GM04504 (cell line): ENCODE data around the gene ASMT.
"Not testable (repeated sequence)": the region's sequence is repeated elsewhere in the genome, so short reads cannot be mapped to it uniquely, and the experiment has no call there.

Experiments
- DNase-seq: peaks from one replicate; pipeline ENCODE4 v3.0.0-alpha.2; 2012; ENCODE audit warnings: low read depth

The ASMT gene, protein sequence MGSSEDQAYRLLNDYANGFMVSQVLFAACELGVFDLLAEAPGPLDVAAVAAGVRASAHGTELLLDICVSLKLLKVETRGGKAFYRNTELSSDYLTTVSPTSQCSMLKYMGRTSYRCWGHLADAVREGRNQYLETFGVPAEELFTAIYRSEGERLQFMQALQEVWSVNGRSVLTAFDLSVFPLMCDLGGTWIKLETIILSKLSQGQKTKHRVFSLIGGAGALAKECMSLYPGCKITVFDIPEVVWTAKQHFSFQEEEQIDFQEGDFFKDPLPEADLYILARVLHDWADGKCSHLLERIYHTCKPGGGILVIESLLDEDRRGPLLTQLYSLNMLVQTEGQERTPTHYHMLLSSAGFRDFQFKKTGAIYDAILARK

DNA sequence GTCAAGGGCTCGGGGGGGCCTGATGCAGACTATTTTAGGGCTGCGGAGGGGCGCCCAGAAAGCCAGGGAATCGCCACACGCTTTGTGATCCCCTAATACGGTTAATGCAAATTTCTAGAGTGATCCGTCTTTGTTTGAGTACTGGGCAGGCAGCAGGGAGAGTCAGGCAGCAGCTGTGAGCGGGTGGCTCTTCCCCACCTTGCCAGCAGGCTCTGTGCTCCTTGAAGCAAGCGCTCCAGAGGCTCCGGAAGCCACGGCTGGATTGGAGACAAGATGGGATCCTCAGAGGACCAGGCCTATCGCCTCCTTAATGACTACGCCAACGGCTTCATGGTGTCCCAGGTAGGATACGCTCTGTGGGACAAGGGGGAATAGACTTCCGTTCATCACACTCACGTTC is at the start of gene ASMT:
Gene ASMT, plus strand, starts transcription at position 133 of the 400 bp plus-strand sequence. Its CDS starts 141 bp downstream, at position 274.
- DNase-seq: no peak

DNA sequence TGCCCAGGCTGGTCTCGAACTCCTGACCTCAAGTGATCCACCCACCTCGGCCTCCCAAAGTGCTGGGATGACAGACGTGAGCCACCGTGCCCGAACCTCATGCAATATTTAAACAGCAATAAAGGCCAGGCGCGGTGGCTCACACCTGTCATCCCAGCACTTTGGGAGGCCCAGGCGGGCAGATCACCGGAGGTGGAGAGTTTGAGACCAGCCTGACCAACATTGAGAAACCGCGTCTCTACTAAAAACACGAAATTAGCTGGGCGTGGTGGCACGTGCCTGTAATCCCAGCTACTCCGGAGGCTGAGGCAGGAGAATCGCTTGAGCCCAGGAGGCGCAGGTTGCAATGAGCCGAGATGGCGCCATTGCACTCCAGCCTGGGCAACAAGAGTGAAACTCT is 40.7 kb upstream of the ASMT start:
- DNase-seq: not testable (repeated sequence)

DNA sequence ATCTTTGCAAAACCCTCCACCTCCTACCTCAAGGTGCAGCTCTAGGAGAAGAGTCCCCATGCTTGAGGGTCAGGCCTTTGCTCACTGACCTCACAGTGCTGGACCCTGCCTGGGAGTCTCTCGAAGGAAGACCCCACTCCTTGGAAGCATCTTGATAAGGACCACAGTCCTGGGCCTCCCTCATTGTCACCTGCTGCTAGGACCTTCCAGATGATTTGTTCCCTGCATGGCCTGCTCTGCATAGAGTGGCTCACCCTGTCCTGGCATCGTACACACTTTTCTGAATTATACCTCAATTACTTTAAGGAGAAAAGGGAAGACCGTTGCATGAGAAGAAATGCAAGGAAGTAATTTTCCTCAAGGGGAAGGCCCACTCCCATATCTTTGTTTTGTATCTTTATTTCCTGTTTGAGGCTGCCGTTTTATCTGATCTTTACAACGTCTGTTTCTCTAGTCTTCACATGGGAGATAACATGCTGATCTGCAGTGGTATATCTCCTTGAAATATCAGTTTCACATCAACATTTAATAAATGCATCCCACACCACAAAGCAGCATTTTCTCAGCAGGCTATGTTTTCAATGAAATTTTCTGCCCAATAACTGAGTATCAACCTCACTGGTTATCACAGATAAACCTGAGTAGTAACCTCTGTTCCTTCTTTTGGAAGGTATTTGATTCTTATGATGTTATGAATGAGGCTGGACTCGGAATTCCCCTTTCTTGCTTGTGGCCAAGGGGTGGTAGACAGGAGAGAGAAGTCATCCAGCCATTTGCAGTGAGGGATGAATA is 38.5 kb upstream of the ASMT start:
- DNase-seq: no peak

DNA sequence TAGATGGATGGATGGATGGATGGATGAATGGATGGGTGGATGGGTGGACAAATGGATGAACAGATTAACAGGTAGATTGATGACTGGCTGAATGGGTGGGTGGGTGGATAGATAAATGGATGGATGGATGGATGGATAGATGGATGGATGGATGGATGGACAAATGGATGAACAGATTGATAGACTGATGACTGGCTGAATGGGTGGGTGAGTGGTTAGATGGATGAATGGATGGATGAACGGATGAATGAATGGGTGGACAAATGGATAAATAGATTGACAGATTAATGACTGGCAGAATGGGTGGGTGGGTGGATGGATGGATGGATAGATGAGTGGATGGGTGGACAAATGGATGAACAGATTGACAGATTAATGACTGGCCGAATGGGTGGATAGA is 37.0 kb upstream of the ASMT start:
- DNase-seq: no peak

DNA sequence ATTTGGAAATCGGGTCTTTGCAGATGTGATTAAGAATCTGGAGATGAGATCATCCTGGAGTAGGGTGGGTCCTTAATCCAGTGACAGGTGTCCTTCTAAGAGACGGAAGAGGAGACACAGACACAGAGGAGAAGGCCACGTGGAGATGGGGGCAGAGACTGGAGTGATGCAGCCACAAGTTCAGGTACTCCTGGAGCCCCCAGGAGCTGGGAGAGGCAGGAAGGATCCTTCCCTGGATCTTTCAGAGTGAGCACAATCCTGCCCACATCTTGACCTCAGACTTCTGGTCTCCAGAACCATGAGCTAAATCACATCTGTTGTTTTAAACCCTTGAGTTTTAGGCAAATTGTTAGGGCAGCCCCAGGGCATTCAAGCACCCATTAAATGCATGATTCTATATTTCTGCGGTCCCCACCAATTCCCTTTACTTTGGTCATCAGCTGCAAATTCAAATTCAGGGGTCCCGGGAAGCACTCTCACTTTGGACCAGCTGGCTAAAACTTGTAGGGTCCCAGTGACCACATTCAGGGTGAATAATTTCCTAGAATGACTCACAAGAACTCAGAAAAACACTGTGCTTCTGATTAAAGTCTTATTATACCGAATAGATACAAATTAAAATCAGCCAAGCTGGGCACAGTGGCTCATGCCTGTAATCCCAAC is 36.2 kb upstream of the ASMT start:
- DNase-seq: no peak

DNA sequence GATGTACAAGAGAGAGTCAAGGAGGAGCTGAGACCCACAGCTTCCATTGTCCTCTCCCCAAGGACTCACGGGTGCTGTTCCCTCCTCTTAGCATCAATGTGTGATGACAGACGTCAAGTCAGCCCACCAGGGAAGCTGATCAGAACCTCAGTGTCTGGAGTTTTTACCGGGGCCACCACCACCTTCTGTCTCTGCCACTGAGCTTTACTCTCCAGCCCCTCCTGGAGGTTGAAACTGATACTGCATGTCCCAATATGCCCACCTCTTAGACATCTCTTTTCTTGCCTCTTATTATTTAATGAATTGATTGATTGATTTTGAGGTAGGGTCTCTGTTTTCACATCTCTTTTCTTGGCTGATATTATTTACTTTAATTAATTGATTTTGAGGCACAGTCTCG is 33.7 kb upstream of the ASMT start:
- DNase-seq: no peak

DNA sequence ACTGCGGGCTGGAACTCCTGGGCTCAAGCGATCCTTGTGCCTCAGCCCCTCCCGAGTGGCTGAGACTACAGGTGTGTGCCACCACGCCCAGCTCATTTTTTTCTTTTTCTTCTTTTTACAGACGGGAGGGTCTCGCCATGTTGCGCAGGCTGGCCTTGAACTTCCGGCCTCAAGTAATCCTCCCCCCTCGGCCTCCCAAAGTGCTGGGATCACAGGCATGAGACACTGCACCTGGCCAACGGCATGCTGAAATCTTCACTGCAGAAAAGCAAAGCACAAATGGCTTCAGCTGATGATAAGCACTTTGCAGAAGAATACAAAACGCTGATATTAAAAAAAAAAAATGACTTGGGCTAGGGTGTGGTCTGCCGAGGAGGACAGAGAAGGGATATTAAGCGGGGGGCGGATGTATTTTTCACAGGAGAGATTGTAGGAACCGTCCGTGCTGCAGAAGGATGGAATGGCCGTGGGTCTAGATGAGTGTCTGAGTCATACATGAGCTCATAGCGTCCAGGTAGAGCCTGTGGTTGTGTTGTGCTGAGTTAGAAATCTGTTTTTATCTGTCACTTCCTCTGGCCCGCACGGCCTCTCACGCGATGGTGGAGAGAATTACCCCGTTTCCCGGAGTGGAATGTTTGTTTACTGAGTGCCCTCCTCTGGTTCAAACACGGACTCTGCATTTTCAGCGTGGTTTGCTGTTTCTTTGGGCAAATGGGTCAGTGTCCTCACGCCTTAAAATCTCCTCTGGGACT is 32.0 kb upstream of the ASMT start:
- no peak for DNase-seq

DNA sequence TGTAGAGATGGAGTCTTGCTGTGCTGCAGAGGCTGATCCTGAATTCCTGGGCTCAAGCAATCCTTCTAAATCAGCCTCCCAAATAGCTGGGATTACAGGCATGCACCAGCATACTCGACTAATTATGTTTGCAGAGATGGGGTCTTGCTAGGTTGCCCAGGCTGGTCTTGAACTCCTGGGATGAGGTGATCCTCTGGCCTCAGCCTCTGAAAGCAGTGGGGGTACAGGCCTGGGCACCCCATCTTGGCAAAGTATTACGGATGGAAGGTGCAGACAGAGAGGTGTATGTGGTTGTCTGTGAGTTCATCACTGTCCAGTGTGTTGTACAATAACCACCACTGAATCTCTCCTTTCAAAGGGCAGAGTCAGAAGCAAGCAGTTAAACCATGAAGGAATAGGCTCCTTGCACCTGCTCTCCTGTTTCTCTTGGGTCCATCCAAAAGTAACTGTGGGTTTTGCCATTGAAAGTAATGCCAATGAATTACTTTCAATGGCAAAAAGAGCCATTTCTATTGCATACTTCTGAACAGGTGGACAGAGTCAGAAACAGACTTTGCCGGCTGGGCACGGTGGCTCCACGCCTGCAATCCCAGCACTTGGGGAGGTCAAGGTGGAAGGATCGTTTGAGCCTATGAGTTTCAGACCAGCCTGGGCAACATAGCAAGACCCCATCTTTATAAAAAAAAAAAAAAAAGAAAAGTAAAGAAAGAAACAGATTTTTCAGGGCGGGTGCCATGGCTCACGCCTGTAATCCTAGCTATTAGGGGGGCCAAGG is 30.4 kb upstream of the ASMT start:
- no peak for DNase-seq

DNA sequence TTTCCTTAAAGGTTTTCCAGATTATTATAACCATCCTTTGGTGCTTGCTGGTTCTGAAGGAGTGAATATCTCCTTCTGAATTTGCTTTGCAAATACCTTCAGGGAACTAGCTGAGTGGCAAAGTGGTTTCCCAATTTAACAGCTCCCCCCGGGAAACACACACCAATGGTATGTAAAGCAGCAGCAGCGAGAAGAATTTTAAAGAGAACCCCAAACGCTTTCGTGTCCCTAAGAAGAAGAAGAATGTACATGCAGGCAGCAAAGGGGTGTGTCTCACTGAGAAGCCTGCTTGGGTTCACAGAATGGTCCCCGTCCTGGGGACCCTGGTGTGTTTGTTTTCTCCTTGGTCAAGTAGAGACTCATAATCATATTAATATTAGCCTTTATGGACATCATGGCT is 27.7 kb upstream of the ASMT start:
- DNase-seq: no peak

DNA sequence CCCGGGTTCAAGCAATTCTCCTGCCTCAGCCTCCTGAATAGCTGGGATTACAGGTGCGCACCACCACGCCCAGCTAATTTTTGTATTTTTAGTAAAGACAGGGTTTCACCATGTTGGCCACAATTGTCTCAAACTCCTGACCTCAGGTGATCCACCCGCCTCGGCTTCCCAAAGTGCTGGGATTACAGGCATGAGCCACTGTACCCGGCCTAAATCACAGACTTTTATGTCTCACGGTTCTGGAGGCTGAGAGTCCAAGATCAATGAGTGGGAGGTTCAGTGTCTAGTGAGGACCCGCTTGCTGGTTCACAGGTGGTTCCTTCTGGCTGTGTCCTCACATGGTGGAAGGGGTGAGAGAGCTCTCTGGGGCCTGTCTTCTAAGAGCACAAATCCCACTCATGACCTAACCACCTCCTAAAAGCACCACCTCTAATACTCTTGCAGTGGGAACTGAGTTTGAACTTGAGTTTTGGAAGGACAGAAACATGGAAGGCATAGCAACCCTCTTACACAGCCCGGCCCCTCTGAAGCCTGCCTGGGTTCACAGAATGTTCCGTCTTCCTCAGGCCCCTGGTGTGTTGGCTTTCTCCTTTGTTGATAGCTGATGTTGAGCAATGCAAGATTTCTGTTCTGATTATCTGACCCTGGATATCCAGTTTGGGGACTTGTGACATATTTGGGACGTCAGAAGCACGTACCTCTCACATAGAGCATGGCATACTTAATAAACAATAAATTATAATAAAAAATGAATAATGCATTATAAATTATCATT is 25.3 kb upstream of the ASMT start:
- no peak for DNase-seq

DNA sequence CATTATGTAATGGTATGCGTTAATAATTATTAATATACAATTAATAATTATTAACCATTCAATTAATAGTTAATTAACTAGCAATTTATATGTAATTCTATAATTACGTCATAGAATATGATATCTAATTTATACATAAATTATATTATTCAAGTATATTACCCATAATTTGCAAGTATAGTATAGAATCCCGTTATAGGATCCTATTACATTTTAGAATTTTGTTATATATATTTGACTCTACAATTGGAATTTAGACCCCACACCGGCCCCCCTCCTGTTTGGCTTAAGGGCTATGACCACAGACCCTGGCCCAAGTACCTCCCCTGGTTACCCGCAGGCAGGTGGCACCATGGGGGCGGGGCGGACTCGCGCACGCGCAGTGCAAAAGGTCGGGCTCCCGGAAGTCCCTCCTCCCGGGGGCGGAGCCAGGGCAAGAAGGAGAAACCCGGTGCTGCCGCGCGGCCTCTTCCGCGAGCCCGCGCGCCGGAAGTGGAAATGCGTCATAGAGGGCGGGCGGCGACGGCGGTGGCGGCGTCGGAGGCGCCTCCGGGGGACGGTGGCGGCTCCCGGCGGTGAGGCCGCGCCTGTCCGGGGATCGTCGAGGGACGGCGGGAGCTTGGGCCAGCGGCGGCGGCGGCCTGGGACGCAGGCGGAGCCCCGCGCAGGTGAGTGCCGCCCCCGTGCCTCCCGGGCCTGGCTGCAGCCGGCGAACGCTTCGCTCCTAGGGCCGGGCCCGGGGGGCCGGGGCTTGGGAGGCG is 23.6 kb upstream of the ASMT start, which contains the start of gene AKAP17A:
Gene AKAP17A, plus strand, starts transcription at position 503 of the 761 bp plus-strand sequence. CDS start 1,859 bp downstream, outside the sequence.
- DNase-seq: peak; percentile 85

DNA sequence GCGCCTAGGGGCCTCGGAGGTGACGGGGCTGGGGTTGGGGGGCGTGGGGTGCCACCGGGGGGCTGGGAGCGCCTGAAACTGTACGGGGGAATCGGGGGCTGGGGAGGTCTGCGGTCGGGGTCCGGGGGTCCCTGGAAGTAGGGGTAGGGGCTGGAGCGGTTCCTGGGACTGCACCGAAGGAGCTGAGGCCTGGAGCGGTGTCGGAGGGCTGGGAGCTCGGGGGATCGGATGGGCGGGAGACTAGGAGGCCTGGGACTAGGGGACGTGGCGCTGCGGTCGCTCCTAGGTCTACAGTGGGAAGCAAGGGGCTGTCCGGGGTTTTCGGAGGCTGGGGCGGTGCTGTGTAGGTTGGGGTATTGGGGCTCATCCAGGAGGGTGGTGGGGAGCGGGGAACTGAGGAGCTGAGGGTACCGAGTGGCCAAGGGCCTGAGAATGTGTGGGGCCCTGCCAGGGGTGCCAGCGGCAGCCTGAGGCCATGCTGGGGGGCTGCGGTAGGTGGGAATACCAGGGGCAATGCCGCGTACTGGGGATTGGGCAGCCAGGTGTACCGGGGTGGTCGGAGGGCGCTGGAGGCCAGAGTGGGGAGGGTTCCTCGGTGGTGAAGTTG is 22.9 kb upstream of the ASMT start:
- DNase-seq: no peak

DNA sequence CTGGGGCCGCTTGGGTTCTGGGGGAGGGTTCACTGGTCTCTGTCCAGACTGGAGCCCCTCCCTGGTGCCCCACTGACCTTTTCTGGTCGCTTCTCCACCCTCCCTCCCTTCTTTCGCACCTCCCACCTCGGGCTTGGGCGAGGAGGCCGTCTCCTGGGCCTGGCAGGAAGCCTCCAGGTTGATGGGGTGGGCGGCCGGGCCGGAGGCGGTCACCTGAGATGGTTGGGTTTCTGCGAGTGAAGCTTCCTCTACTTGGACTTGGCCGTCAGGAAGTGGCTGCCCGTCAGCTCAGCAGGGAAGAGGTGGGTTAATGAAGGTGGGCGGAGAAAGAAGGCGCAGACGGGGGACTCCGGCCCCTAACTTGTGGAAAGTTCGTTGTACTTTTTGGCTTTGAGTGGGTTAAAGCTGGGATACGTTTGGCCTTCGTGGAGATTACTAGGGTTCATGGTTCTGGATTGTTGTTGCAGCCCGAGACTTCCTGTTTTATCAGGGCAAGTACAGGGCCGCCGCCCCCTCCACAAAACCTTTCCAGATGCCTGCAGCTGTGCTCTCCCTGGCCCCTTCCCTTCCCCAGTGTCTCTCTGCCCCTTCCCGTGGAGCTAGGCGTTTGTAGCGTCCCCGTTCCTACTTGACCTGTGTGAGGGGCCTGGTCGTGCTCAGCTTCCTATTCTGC is 22.3 kb upstream of the ASMT start:
- no peak for DNase-seq

DNA sequence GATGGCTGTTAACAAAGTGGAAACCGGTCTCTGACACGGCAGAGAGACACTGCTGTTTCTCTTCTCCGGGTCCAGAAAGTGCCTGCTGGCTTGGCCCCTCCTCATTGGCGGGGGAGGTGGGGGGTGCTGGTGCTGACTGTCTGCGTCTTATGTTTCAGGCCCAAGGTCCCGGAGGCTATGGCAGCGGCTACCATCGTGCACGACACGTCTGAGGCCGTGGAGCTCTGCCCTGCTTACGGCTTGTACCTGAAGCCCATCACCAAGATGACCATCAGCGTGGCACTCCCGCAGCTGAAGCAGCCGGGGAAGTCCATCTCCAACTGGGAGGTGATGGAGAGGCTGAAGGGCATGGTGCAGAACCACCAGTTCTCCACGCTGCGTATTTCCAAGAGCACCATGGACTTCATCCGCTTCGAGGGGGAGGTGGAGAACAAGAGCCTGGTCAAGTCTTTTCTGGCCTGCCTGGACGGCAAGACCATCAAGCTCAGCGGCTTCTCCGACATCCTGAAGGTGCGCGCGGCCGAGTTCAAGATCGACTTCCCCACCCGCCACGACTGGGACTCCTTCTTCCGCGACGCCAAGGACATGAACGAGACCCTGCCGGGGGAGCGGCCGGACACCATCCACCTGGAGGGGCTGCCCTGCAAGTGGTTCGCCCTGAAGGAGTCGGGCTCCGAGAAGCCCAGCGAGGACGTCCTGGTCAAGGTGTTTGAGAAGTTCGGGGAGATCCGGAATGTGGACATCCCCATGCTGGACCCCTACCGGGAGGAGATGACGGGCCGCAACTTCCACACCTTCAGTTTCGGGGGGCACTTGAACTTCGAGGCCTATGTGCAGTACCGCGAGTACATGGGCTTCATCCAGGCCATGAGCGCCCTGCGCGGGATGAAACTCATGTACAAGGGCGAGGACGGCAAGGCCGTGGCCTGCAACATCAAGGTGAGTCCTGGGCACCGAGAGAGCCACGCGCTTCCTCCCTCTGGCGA is 21.3 kb upstream of the ASMT start:
- no peak for DNase-seq

DNA sequence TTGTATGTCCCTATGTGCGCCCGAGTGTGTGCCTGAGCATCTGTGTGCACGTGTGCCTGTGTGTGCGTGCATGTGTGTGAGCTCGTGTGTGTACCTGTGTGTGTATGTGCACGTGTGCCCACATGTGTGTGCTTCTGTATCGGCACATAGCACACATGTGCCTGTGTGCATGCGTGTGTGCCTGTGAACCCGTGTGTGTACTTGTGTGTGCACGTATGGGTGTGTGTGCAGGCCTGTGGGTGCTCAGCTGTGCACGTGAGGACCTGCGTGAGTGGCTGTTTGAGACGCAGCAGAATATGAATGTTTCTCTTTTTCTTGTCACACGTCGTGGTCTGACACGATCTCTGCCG is 19.2 kb upstream of the ASMT start:
- DNase-seq: no peak

DNA sequence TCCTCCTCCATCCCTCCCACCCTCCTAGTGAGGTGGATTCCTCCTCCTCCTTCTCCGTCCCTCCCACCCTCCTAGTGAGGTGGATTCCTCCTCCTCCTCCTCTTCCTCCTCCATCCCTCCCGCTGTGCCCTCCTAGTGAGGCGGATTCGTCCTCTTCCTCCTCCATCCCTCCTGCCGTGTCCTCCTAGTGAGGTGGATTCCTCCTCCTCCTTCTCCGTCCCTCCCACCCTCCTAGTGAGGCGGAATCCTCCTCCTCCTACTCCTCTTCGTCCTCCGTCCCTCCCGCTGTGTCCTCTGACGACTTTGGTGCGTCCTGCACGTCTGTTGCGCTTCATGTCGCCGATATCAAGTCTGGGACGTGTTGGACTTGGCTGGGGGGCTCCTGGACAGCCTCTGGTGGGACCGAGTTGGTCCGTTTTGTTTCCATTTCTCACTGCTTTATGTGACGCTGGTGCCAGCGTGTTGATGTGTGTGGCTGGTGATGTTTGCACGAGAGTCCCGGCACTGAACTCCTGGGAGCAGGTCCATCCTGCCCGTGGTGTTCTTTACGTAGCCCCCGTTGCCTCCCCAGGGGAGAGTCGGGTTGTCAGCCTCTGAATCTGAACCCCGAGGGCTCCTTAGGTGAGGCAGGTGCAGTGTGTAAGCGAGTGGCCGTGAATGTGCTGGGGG is 18.0 kb upstream of the ASMT start:
- no peak for DNase-seq
